Astrocyte (in vitro differentiated cells and primary cell): ENCODE data around the gene NPR2. TPM values are rescaled to one million over a fixed set of nuclear protein-coding genes. Genes with fewer than 3 reads are reported as not detected.

ENCODE experiments used
- DNase-seq: peaks from one replicate; pipeline ENCODE4 v3.0.0-alpha.2; 2010; ENCODE audit warnings: low read depth
- FAIRE-seq: peaks from 2 replicates; lab custom pipeline; 2011; peaks lifted over from hg19 to GRCh38; lab: Jason Lieb, UNC
- H2AFZ ChIP-seq: 2 replicates; pipeline ENCODE4 v1.6.0; 2012; ENCODE audit warnings: low read depth, low read length, inconsistent platforms
- H3K27ac ChIP-seq: 2 replicates; pipeline ENCODE4 v1.5.1; 2011; ENCODE audit warnings: low read depth, low read length, inconsistent platforms
- H3K27me3 ChIP-seq: 2 replicates; pipeline ENCODE4 v1.6.0; 2011; ENCODE audit warnings: low read length, inconsistent platforms; ENCODE audit not compliant: insufficient read depth
- H3K36me3 ChIP-seq: 2 replicates; pipeline ENCODE4 v1.5.1; 2011; ENCODE audit warnings: low read length, inconsistent platforms; ENCODE audit not compliant: insufficient read depth
- H3K4me1 ChIP-seq: 2 replicates; pipeline ENCODE4 v1.5.1; 2011; ENCODE audit warnings: low read length, inconsistent platforms; ENCODE audit not compliant: insufficient read depth
- H3K4me2 ChIP-seq: 2 replicates; pipeline ENCODE4 v1.6.0; 2012; ENCODE audit warnings: low read length, inconsistent platforms
- H3K4me3 ChIP-seq: 2 replicates; pipeline ENCODE4 v1.5.1; 2011; ENCODE audit warnings: low read depth, mild to moderate bottlenecking, low read length, inconsistent platforms; ENCODE audit not compliant: insufficient read depth
- H3K79me2 ChIP-seq: 2 replicates; pipeline ENCODE4 v1.6.0; 2012; ENCODE audit warnings: mild to moderate bottlenecking, low read length, inconsistent platforms; ENCODE audit not compliant: insufficient read depth
- H3K9ac ChIP-seq: 2 replicates; pipeline ENCODE4 v1.6.0; 2012; ENCODE audit warnings: mild to moderate bottlenecking, low read length, inconsistent platforms
- H3K9me3 ChIP-seq: 2 replicates; pipeline ENCODE4 v1.5.1; 2012; ENCODE audit warnings: low read depth, mild to moderate bottlenecking, low read length, inconsistent platforms; ENCODE audit not compliant: insufficient read depth
- H4K20me1 ChIP-seq: 2 replicates; pipeline ENCODE4 v1.6.0; 2012; ENCODE audit warnings: low read length, inconsistent platforms; ENCODE audit not compliant: insufficient read depth
- H3K27ac Mint-ChIP-seq: one replicate; pipeline ENCODE4 v1.8.0; 2021; ENCODE audit warnings: mild to moderate bottlenecking, mixed read lengths; ENCODE audit not compliant: unreplicated experiment
- H3K27me3 Mint-ChIP-seq: one replicate; pipeline ENCODE4 v1.8.0; 2021; ENCODE audit warnings: low read depth, mixed read lengths; ENCODE audit not compliant: unreplicated experiment
- H3K36me3 Mint-ChIP-seq: one replicate; pipeline ENCODE4 v1.8.0; 2021; ENCODE audit warnings: low read depth, mixed read lengths; ENCODE audit not compliant: unreplicated experiment
- H3K4me1 Mint-ChIP-seq: one replicate; pipeline ENCODE4 v1.8.0; 2021; ENCODE audit warnings: low read depth, mixed read lengths; ENCODE audit not compliant: unreplicated experiment
- H3K4me3 Mint-ChIP-seq: one replicate; pipeline ENCODE4 v1.8.0; 2021; ENCODE audit warnings: mild to moderate bottlenecking, moderate library complexity, mixed read lengths; ENCODE audit not compliant: unreplicated experiment
- H3K9me3 Mint-ChIP-seq: one replicate; pipeline ENCODE4 v1.8.0; 2021; ENCODE audit warnings: mild to moderate bottlenecking, mixed read lengths; ENCODE audit not compliant: unreplicated experiment
- CTCF ChIP-seq: IDR thresholded peaks from 2 replicates; pipeline ENCODE4 v1.5.1; 2011; ENCODE audit warnings: low read depth, mild to moderate bottlenecking, inconsistent platforms, low read length, moderate library complexity; ENCODE audit not compliant: insufficient read depth
- EZH2 ChIP-seq: IDR thresholded peaks from 2 replicates; pipeline ENCODE4 v1.6.1; 2012; ENCODE audit warnings: mild to moderate bottlenecking, low read length, inconsistent platforms; ENCODE audit not compliant: insufficient read depth
- total RNA-seq: library from RNA; stranded (reverse); gene quantifications from 2 replicates; pipeline ENCODE4 v1.2.1, GENCODE V29; 2021

Gene NPR2
- total RNA-seq, 1 donor from 2014 or later = 24.6 TPM

DNA sequence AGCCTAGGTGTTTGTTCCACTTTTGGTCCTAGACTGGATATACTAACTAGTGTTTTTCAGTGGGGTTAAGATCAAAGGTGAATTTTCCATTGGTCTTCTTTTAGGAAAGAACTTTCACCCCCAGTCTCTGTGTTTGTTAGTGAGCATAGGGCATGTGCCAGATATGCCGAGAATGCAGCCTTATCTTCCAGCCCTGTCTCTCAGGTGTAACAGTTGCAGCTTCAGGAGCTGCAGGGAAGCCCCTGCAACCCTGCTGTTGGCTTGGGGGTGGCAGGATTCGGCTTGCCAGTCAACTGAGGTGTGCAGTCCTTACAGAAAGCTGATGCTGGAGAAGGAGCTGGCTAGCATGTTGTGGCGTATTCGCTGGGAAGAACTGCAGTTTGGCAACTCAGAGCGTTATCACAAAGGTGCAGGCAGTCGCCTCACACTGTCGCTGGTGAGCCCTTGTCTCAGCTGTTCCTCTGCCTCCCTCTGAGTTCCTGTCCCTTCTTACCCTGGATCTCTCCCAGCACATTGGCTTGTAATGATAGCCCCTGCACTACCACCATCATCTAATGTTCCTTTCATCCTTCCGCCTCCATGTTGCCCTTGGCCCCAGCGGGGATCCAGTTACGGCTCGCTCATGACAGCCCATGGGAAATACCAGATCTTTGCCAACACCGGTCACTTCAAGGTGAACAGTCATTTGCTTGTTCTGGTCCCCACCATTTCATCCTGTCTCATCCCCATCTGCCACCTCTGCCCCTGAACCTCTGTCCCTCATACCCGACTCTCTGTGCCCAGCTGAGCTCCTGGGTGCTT, 10.1 kb downstream of the NPR2 start:
- peaks cover 8% of the 10 kb centered on the region for H3K4me1 ChIP-seq
- no peak for TF ChIP-seq CTCF
- no peak for TF ChIP-seq EZH2
- H3K36me3 ChIP-seq = peaks cover 10% of the 10 kb centered on the region
- Mint-ChIP-seq H3K9me3 (no peaks in the 10 kb centered on the region), H3K27ac (no peak overlapping the region), H3K36me3 (peaks cover 33% of the 10 kb centered on the region), H3K4me1 (peaks cover 9% of the 10 kb centered on the region), H3K27me3 (peaks cover 4% of the 10 kb centered on the region), H3K4me3 (no peak overlapping the region)
- no peak overlapping the region for H3K4me3 ChIP-seq
- FAIRE-seq = no peak
- H3K27me3 ChIP-seq = no peaks in the 10 kb centered on the region
- H3K79me2 ChIP-seq = peaks cover 9% of the 10 kb centered on the region
- no peaks in the 10 kb centered on the region for H4K20me1 ChIP-seq
- no peaks in the 10 kb centered on the region for H3K9me3 ChIP-seq
- no peak for DNase-seq
- no peak overlapping the region for H3K27ac ChIP-seq
- H3K9ac ChIP-seq = no peak overlapping the region
- no peak overlapping the region for H3K4me2 ChIP-seq
- no peak overlapping the region for H2AFZ ChIP-seq

- FAIRE-seq (no peak), DNase-seq (no peak)
- H3K27ac Mint-ChIP-seq = no peak overlapping the region
- Histone ChIP-seq H3K36me3 (peaks cover 20% of the 10 kb centered on the region), H3K4me1 (no peaks in the 10 kb centered on the region), H4K20me1 (no peaks in the 10 kb centered on the region), H3K79me2 (no peaks in the 10 kb centered on the region), H3K4me3 (no peak overlapping the region), H2AFZ (no peak overlapping the region), H3K9ac (no peak overlapping the region), H3K4me2 (no peak overlapping the region), H3K9me3 (no peaks in the 10 kb centered on the region), H3K27ac (no peak overlapping the region), H3K27me3 (no peaks in the 10 kb centered on the region)
- no peaks in the 10 kb centered on the region for H3K27me3 Mint-ChIP-seq
- no peaks in the 10 kb centered on the region for H3K4me1 Mint-ChIP-seq
- no peaks in the 10 kb centered on the region for H3K9me3 Mint-ChIP-seq
- H3K36me3 Mint-ChIP-seq = peaks cover 29% of the 10 kb centered on the region
- no peak for TF ChIP-seq CTCF
- TF ChIP-seq EZH2 = no peak
- H3K4me3 Mint-ChIP-seq = no peak overlapping the region
Observed at GRCh38 chr9:35806101-35806500, 14.7 kb downstream of the NPR2 start.

DNA sequence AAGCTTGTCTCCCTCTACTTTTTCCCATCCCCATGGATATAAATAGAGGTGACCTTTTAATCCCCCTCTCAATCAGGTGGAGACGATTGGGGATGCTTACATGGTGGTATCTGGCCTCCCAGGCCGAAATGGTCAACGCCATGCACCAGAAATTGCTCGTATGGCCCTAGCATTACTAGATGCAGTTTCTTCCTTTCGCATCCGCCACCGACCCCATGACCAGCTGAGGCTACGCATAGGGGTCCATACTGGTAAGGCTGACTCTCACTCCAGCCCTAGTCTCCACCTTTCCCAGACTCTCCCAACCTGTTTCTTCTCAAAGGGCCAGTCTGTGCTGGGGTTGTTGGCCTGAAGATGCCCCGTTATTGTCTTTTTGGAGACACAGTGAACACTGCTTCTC, 17.0 kb downstream of the NPR2 start:
- no peaks in the 10 kb centered on the region for H3K9me3 Mint-ChIP-seq
- no peak overlapping the region for H3K27ac ChIP-seq
- H4K20me1 ChIP-seq = no peaks in the 10 kb centered on the region
- TF ChIP-seq EZH2 (no peak), CTCF (no peak)
- no peaks in the 10 kb centered on the region for H3K9me3 ChIP-seq
- H3K36me3 ChIP-seq = peaks cover 10% of the 10 kb centered on the region
- H3K27me3 ChIP-seq = no peaks in the 10 kb centered on the region
- H3K36me3 Mint-ChIP-seq = peaks cover 22% of the 10 kb centered on the region
- DNase-seq (no peak), FAIRE-seq (no peak)
- no peak overlapping the region for H3K4me3 ChIP-seq
- no peaks in the 10 kb centered on the region for H3K27me3 Mint-ChIP-seq
- no peak overlapping the region for H3K4me2 ChIP-seq
- H3K4me1 Mint-ChIP-seq = peaks cover 6% of the 10 kb centered on the region
- H2AFZ ChIP-seq = no peak overlapping the region
- H3K4me3 Mint-ChIP-seq = no peak overlapping the region
- H3K9ac ChIP-seq = no peak overlapping the region
- H3K27ac Mint-ChIP-seq = no peak overlapping the region
- H3K4me1 ChIP-seq = peaks cover 11% of the 10 kb centered on the region
- H3K79me2 ChIP-seq = no peaks in the 10 kb centered on the region
